ENCODE results near the gene CNTLN.

DNA sequence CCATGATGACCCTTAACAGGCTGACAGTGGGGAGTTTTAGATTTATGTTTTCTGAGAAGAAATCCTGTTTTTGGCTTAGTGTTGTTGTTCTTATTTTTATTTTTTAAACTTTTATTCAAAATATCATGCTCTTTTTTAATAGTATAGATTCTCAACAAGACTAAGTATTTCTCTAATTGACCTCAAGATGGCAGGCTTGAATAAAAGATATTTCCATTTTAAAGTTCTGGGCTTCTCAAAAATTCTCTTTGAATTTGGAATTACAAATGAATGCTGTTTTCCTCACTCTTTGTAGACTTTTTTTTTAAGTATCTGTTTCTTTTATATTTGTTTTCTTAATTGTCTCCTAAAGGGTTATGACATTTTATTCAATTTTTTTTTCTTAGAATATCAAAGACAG lies 394.0 kb downstream of the CNTLN start:
- TF ChIP-seq, protein P1, sequence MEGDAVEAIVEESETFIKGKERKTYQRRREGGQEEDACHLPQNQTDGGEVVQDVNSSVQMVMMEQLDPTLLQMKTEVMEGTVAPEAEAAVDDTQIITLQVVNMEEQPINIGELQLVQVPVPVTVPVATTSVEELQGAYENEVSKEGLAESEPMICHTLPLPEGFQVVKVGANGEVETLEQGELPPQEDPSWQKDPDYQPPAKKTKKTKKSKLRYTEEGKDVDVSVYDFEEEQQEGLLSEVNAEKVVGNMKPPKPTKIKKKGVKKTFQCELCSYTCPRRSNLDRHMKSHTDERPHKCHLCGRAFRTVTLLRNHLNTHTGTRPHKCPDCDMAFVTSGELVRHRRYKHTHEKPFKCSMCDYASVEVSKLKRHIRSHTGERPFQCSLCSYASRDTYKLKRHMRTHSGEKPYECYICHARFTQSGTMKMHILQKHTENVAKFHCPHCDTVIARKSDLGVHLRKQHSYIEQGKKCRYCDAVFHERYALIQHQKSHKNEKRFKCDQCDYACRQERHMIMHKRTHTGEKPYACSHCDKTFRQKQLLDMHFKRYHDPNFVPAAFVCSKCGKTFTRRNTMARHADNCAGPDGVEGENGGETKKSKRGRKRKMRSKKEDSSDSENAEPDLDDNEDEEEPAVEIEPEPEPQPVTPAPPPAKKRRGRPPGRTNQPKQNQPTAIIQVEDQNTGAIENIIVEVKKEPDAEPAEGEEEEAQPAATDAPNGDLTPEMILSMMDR (IDR thresholded peaks at IDR 0.05) = peak in 1 of 3 donors; percentile 17
- TF ChIP-seq POLR2A (IDR thresholded peaks at IDR 0.05) = no peak
